AG09319 (cell line): Measurements from ENCODE around the gene DNAL1.

ENCODE experiments used
- DNase-seq: peaks from one replicate; pipeline ENCODE4 v3.0.0-alpha.2; 2010; ENCODE audit warnings: low read depth; ENCODE audit errors: extremely low read depth
- CTCF ChIP-seq: IDR thresholded peaks from 2 replicates; pipeline ENCODE4 v1.5.1; 2011; ENCODE audit warnings: low read depth, mild to moderate bottlenecking, inconsistent platforms, low read length, moderate library complexity

Gene DNAL1

GRCh38 chr14:73665130-73665529 lies 20.3 kb downstream of the DNAL1 start:
- TF ChIP-seq CTCF = no peak
- DNase-seq = no peak

GRCh38 chr14:73666583-73666982 lies 21.8 kb downstream of the DNAL1 start:
- TF ChIP-seq CTCF = no peak

DNA sequence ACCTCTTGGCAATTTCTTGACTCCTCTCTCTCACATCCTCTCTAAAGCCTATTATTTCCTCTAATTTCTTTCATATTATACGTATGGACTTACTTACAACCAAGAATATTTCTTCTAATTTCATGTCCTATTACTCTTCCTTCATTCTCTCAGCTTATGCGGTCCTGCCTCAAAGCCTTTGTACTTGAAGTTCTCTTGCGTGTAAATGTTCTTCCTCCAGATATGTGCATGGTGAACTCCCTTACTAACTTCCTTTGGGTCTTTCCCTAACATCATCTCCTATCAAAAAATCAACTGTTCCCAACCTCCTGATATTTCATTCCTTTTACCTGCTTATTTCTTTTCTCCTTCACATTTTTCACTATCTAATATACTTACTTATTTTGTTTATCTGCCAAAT lies 23.1 kb downstream of the DNAL1 start:
- DNase-seq = no peak
- no peak for TF ChIP-seq CTCF

More at GRCh38 chr14:73666583-73666982, 21.8 kb downstream of the DNAL1 start:
- no peak for DNase-seq

DNA sequence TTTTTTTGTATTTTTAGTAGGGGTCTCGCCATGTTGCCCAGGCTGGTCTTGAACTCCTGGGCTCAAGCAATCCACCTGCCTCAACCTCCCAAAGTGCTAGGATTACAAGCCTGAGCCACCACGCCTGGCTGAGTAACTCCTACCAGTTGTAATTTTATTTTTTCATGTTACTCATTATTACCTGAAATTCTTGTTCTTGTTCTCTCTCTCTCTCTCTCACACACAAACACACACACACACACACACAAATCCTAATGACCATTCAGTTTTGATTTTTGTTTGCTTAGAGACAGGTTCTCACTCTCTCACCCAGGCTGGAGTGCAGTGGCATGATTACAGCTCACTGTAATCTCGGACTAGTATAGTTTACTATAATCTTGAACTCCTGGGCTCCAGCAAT lies 30.2 kb downstream of the DNAL1 start:
- no peak for DNase-seq
- TF ChIP-seq CTCF = no peak

DNA sequence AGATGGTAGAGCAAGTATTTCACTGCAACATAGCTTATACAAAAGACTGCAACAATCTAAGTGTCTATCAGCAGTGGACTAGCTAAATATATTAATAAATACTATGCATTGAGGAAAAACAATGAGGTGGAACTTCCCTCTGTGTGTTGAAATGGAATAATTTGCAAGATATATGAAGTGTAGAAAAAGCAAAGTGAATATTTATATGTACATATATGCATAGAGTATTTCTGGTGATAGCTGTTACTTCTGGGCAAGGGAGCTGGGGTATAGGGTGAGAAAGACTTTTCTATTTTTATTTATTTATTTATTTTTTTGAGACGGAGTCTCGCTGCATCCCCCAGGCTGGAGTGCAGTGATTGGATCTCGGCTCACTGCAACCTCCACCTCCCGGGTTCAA lies 33.9 kb downstream of the DNAL1 start:
- no peak for TF ChIP-seq CTCF
- no peak for DNase-seq

- TF ChIP-seq CTCF = no peak
- no peak for DNase-seq
Measured at GRCh38 chr14:73680821-73681220, 36.0 kb downstream of the DNAL1 start.

DNA sequence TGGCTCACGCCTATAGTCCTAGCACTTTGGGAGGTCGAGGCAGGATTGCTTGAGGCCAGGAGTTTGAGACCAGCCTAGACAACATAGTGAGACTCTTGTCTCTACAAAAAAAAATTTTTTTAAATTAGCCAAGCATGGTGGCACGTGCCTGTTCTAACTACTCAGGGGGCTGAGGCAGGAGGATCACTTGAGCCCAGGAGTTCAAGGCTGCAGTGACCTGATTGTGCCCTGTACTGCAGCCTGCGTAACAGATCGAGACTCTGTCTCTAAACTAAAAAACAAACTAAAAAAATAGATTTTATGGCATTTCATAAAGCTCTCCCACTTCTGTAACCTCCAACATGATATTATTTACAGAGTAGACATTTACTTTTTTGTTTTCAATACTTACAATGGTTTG lies 39.8 kb downstream of the DNAL1 start:
- TF ChIP-seq CTCF = no peak
- no peak for DNase-seq
